Activated CD8-positive, alpha-beta memory T cell treated with anti-CD3 and anti-CD28 coated beads, Interleukin-2, amount 50 U/mL, for 24 hours (primary cell): ENCODE measurements around the gene SLC6A19.

Experiments used
- DNase-seq: peaks from one replicate; pipeline ENCODE4 v3.0.0-alpha.2; 2020; ENCODE audit errors: extremely low read depth

Gene SLC6A19

DNA sequence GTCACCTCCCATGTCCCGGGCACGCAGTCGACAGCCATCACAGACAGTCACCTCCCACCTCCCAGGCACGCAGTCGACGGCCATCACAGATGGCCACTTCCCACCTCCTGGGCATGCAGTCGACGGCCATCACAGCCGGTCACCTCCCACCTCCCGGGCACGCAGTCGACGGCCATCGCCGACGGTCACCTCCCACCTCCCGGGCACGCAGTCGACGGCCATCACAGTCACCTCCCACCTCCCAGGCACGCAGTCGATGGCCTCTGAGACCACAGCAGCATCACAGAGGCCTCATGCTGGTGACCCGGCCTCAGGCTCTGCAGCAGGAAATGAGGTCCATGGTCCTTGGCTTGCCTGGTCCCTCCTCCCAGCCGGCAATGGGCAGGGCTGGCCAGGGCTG is 5.5 kb upstream of the SLC6A19 start:
- DNase-seq: no peak

DNA sequence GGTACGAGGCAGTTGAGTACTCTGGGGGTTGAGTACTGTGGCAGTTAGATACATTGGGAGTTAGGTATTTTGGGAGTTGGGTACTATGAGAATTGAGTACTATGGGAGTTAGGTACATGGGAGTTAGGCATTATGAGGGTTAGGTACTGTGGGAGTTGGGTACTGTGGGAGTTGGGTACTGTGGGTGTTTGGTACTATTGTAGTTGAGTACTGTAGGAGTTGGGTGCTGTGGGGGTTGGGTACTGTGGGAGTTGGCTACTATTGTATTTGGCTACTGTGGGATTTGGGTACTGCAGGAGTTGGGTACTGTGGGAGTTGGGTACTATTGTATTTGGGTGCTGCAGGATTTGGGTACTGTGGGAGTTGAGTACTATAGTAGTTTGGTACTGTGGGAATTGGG is 4.8 kb upstream of the SLC6A19 start:
- DNase-seq: no peak

DNA sequence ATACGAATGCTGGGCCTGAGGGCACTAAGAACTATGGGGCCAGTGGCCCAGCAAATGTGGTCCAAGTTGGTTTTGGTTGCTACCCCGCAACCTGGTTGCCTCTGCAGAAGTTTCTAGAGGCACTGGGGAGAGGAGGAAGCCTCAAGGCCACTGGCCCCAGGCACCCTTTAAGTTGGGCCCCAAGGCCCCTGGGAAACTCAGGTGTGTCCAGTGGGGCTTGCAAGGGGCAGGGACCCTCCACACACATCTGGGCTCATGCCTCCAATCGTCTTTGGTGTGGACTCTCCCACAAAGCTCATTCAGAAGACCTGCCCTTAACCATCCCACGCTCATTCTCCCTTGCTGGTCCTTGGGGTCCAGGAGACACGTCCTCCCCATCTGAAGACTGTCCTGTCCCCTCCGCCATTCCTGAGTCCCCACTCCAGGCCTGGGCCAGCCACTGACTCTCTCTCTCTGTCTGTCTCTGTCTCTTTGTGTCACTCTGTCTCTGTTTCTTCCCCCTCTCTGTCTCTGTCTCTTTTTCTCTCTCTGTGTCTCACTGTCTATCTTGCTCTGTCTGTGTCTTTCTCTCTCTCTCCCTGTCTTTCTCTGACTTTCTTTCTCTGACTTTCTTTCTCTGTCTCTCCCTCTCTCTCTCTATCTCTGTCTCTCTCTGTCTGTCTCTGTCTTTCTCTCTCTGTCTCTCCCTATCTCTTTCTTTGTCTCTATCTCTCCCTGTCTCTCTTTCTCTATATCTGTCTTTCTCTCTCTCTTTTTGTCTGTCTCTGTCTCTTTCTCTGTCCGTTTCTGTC is 3.3 kb upstream of the SLC6A19 start:
- no peak for DNase-seq

DNA sequence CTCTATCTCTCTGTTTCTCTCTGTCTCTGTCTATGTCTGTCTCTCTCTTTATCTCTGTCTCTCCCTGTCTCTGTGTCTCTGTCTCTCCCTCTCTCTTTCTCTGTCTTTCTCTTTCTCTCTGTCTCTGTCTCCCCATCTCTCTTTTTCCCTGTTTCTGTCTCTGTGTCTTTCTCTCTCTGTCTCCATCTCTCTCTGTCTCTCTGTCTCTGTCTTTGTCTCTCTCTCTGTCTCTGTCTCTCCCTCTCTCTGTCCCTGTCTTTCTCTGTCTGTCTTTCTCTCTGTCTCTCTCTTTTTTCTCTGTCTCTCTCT is 2.1 kb upstream of the SLC6A19 start:
- no peak for DNase-seq

DNA sequence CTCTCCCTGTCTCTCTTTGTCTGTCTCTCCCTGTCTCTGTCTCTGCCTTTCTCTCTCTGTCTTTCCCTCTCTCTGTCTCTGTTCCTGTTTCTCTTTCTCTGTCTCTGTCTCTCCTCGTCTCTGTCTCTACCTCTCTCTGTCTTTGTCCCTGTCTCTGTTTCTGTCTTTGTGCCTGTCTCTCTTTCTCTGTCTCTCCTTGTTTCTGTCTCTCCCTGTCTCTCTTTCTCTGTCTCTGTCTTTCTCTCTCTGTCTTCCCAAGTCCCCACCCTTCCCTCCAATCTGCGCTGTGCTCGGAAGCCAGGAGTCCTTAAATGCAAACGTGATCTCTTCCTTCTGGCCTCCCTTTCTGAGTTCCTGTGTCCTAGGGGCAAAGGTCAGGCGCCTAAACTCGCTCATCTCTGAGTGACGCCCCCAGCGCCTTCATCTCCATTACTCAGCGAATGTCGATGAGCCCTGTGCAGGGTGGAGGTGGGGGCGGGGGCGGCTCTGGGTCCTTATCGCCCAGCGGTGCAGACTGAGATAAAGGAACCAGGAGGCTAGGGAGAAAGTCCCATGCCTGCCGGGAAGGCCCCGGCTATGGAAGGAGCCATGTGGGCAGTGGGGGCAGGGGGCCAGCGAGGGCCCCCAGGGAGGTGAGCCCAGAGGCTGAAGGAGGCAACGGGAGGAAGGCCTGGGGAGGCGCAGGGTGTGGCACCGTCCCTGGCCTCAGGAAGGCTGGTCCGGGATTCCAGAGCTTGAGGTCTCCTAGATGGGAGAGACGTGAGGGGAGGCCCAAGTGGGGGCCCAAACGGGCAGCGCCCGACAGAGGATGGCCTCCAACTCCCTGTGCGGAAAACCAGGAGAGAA is 1.5 kb upstream of the SLC6A19 start:
- no peak for DNase-seq

DNA sequence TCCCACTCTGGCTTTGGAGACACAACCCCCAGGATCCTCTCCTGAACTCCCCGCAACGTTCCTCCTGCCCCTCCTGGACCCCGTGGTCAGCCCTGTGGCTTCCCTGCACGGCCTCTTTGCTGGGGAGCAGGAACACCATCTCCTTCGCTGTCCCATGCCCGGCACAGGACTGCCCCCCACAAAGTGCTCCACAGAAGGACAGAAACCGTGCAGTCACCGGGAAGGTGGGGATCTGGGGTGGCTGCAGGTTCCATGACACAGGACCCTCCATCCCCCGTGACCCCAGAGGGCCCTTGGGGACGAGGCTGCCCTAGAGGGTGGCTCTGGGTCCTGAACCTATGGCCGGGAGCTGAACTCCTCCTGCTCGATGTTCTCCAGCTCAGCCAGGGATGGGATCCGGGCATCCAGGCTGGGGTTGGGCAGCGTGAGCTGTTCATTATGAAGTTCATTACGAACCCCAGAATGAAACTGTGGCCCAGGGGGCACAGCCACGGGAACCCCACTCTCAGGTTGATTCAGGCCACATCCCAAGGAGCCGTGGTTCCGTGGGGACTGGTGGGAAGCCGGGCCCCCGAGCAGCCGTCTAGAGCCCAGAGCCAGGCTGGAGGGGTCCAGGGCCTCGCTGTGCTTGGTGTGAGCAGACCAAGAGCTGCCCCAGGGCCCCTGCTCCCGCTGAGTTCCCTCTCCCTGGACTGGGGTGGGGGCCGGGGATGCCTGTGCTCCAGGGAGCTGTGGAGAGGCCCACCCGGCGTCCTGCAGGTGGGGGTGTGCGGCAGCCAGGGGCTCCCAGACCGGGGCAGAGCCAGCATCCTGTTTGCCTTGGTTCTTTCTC is 684 bp upstream of the SLC6A19 start:
- DNase-seq: no peak

DNA sequence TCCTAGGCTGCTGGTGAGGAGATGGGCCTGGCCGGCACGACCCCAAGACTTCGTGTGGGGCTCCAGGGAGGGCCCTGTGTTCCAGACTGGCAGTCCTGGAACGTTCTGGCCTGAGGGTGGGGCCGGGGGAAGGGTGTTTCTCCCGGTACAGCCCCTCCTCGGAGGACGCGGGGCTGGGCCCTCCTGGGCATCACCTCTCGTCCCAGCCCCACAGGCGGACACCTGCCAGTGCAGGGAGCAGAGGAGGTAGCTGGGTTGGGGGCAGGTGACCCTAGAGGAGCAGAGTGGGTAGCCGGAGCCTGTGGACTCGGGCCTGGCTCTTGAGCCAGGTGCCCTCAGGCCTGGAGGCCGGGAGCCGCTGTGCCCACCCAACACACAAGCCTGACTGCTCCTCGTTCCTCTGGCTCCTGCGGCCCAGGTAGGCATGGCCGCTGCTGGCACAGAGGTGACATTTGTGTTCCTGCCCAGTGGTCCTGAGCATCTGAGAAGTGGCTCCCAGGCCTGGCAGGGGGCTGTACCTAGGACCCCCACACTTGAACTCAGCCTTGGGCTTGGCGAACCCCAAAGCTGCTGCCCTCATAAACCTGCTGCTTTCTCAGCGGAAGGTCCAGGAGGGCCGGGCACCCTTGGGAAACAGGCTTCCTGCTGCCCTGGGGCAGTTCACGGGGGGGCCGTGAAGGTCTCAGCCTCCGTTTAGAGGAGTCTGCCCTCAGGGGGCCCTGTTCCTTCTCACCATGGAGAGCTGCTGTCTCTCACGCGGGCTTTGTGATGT is 817 bp downstream of the SLC6A19 start:
- no peak for DNase-seq

DNA sequence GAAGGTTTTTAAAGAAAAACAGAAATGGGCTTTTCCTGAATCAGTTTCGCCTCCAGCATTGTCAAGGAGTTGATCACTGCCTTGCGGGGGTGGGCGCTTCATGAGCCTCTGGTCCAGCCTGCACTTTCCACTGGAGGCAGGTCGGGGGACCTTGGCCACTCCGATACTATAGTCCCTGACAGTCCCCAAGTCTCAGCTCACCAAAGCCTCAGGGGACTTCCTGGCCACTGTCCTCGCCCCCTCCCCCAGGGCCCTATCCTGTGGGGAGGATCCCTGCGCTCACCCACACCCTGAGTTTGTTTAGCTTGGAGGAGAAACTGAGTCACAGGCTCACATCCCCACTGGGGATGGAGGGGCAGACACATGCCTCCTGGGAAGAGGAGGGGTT is 1.4 kb downstream of the SLC6A19 start:
- no peak for DNase-seq

DNA sequence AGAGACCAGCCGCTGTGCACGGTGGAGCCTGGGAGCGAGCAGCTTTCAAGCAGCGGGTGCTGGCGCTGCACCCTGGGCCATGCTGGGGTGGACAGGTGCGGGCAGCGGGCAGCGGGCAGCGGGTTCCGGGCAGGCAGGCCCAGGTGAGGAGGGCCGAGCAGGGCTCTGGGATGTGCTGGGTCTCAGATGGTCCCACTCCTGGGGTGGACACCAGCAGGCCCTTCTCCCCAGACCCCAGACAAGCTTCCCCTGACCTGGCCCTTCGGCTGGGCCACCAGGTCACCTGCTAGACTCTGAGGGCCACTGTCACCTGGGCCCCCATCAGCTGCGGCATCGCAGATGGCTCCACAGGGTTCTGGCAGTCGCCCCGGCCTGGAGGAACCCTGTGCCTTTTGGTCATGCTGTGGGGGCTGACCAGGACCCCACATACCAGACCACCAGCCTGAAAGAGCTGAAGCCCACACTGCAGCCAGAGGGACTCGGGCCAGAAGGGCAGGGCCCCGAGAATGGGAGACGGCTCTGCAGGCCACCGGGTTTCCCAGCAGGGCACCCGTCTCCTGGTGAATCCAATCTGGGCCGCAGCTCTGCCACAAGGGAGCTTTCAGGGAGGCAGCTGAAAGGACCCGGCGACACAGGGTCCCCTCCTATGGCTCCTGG is 2.0 kb downstream of the SLC6A19 start:
- DNase-seq: no peak

DNA sequence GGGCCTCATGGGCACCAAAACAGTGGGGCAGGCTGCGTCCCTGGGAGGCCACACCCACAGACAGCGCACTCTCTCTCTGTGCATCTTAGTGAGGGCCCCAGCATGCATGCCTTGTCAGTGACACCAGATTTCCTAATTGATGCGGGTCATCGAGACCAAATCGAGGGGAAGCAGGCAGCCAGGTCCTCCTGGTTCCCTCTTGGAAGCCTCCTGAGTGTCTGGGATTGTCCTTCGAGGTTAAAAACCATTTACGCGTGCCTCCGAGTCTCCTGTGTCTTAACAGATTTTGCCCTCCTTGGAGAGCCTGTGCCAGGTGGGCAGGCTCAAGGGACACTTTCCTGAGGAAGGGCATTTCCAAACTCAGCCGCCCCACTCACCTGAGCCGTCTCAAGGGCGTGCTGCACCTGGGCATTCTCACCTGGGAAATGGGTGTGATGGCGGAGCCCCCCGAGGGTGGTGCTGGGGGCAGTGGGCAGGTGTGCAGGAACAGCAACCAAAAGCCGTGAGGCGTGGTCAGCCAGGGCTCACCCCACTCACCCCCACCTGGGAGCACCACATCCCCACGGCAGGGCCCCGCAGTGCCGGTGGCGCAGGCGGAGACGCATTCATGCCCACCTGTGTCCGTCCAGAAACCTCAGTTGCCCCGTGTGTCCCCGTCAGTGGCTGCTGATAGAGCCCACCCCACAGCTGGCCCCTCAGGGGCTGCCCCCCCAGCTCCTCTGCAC is 2.7 kb downstream of the SLC6A19 start:
- DNase-seq: no peak

DNA sequence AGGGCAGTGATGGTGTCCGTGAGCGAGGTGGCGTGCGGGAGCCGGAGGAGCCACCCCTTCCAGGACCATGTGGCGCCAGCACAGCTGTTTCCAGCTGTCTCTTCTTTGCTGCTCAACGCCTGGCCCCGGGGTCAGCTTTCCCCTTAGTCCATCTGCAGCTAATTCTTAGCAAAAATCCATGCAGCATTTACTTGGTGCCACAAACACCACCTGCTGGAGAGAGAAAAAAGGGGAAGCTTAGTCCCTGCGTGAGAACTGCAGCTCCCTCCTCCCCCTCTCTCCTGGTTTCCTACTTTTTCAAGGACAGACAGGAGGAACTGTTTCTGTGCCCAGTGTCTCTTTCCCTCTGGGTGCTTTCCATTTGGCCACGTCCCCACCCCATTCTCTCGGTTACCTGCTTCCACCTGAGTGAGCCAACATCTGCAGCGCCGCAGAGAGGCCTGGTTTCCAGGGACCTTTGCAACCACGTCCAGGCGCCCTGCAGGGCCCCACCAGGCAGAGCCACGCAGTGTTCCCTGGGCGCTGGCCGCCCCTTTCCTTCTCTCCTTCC is 3.4 kb downstream of the SLC6A19 start:
- DNase-seq: no peak

DNA sequence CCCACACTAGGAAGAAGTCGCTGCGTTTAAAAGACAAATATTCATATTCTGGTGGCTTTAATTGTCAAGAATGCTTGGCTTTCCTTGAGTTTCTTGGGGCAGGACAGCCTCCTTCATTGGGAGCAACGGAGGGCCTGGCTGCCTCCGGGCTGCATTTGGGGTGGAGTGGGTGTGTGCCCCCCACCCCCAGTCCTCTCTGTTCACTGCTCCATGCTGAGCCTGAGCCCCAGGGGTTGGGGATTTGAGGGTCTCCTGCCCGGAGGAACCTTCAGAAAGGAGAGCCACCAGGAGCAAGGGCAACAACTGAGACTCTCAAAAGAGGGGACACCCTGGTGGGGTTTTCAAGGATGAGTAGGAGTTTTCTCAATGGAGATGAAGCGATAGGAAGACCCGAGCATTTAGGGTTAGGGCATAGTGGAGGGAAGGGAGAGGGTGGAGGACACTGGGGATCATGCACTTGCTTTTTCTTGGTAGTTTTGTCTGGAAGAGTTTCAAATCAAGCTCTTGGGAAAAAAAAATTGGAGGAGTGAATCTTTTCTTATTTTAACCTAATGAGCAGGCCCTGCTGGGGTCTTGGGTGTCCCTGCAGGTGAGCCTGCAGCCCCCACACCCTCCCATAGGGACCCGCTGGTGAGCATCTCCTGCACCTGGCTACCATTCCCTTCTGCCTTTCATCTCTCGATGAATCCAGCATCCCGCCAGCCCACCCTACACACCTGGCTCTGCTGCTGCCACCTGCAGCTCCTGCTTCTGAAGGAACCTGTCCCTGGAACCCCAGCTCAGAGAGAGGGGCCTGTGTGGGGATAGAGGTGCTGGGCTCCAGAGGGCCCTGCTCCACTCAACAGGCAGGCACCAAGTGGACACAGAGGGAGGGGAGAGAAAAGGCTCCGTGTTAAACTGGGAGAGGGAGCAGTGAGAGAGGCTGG is 4.1 kb downstream of the SLC6A19 start:
- DNase-seq: no peak

DNA sequence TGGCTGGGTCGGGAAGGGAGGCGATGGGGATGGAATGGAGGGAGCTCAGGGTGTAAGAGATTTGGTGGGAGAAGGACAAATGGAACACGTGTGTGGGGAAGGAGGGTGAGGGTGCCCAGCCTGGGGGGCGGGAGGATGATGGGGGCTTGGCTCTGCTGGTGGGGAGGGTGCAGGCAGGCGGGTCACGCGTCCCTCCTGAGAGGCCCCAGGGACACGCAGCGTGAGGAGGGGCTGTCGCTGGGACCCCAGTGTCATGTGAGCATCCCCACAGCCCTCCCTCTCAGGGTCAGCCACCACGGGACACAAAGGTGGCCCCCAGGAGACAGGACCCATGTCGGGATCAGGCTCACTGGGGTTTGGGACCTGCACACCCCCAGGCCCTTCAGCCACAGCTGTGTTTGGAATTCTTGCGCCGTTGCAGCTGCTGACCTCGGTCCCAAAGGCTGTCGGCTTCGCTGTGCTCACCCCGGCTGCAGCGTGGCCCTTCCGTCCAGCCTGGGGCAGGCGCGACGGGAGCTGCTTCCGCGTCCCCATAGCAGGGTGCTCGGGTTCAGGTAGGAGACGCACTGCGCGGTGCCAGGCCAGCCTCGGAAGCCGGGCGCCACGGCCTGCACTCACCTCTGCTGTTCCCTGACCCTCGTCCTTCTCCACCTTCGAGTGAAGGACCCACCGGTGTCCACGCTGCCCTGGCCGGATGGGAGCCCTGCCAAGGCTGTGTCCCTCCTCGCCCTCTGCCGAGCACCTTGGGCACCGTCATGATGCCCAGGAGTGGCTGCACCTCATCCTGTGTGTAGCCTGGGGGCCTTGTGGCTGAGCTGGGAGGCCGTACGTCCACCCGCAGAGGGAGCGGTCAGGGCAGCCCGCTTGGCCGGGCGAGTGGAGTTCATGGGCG is 5.4 kb downstream of the SLC6A19 start:
- DNase-seq: no peak

DNA sequence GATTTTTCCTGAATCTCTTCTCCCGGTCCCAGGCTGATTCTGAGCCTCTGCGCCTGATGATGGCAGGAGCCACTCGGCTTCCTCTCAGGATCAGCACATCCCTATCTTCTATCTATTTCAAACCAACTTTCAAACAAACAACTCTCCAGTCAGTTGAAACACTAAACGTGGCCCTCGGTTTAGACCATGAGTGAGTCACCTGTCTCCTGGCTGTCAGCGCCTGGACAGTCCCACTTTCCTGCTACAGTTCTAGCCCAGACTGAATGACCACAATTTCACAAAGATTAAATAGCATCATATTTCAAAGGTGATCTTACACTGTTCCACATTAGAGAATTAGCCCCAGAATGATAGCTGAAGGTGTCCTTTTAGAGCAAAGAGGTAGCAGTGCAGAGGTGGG is 6.2 kb downstream of the SLC6A19 start:
- no peak for DNase-seq

DNA sequence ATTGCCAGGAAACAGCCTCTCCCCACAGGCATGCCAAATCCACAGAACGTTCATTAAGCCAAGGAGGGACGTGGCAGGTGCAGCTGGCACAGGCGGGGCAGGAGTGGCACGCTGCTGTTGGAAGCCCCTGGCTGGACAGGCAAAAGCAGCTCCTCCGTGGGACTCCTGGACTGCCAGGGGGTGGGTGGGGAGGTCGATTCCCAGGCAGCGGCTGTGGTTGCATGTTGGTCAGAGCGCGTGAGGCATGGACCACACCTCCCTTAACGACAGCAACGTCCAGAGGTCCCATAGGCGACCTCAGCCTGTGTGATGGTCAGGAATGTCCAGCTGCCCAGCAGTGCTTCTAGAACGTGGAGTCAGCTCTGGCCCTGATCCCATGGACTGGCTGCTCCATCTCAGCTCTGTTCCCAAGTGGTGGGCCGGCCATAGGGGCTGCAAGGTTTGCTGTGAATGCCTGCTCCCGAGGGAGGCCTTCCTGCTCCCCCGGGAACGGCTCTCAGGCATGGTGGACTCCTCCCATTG is 6.9 kb downstream of the SLC6A19 start:
- DNase-seq: no peak

DNA sequence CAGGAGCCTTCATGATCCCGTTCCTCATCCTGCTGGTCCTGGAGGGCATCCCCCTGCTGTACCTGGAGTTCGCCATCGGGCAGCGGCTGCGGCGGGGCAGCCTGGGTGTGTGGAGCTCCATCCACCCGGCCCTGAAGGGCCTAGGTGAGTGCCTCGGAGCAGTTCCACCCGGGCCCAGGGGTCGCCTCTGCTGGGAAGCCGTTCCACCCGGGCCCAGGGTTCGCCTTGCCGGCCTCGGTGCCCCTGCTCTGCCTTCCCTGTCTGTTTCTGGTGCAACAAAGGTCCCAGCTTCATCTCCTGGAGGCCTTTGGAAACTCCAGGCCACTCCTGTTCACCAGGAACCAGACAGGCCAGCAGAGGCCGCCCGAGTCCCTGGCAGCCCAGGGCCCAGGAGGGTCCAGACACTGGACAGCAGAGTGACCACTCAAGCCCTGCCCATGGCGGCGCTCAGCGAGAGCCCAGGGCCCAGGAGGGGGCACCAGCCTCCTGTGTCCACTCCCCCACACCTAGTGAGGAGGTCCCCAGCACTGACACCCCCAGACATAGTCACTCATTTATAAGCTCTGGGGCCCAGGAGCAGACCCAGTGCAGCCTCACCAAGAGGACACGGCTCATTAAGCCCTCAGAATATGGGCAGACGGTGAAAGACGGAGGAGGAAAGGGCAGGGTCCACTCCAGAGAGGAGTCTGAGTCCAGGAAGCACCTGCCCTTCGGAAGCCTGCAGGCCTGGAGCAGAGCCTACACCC is 7.5 kb downstream of the SLC6A19 start:
- DNase-seq: no peak

DNA sequence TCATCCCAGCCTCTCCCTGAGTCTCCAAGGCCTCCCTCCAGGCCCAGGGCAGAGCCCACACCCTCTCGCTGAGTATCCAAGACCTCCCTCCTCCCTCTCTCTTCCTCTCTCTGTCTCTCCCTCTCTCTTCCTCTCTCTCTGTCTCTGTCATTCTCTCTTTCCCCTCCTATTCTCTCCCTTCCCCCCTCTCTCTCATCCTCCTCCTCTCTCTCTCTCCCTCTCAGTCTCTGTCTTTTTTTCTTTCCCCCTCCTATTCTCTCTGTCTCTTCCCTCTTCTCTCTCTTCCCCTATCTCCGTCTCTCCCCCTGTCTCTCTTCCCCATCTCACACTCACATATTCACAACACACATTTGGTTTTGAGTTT is 8.1 kb downstream of the SLC6A19 start:
- no peak for DNase-seq
